Endometrial microvascular endothelial cells (primary cell): ENCODE results near the gene NODAL. TPM values are rescaled to one million over a fixed set of nuclear protein-coding genes. Genes with fewer than 3 reads are reported as not detected.
"Not testable (repeated sequence)": the region's sequence is repeated elsewhere in the genome, so short reads cannot be mapped to it uniquely, and the experiment has no call there.

ENCODE experiments used
- in situ Hi-C: cut with HindIII; loops from 2 replicates; pipeline ENCODE4 v1.10.0; 2017; ENCODE audit warnings: low sequenced_read_pairs, low pct_unique_long_range_greater_than_20kb; ENCODE audit errors: inconsistent ontology term
- total RNA-seq: library from RNA; depleted of rRNA; stranded (reverse); fragments of >200 nt; gene quantifications from one replicate; pipeline ENCODE4 v1.2.3, GENCODE V29; 2015; ENCODE audit errors: inconsistent ontology term

Gene NODAL
- total RNA-seq, result not detected

GRCh38 chr10:70441161-70441894 is at the start of gene NODAL:
Gene NODAL (minus strand): TSS chr10:70441681. CDS start chr10:70441667, 14 bp downstream.
- in situ Hi-C loops, result no loop called here

DNA sequence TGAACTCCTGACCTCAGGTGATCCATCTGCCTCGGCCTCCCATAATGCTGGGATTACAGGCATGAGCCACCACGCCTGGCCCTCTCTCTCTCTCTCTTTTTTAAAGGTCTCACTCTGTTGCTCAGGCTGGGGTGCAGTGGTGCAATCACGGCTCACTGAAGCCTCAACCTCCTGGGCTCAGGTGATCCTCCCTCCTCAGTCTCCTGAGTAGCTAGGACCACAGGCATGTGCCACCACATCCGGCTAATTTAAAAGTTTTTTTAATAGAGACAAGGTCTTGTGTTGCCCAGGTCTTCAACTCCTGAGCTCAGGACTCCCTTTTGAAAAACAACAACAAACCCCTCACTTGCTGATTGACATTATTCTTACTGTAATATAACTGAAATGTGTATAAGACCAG is 48.7 kb upstream of the NODAL start:
- in situ Hi-C loops, result no loop called here

- in situ Hi-C loops, result no loop called here
Measured at GRCh38 chr10:70487824-70488223, 46.3 kb upstream of the NODAL start.

GRCh38 chr10:70483872-70484271 is 42.4 kb upstream of the NODAL start:
- in situ Hi-C loops, result not testable (repeated sequence)

DNA sequence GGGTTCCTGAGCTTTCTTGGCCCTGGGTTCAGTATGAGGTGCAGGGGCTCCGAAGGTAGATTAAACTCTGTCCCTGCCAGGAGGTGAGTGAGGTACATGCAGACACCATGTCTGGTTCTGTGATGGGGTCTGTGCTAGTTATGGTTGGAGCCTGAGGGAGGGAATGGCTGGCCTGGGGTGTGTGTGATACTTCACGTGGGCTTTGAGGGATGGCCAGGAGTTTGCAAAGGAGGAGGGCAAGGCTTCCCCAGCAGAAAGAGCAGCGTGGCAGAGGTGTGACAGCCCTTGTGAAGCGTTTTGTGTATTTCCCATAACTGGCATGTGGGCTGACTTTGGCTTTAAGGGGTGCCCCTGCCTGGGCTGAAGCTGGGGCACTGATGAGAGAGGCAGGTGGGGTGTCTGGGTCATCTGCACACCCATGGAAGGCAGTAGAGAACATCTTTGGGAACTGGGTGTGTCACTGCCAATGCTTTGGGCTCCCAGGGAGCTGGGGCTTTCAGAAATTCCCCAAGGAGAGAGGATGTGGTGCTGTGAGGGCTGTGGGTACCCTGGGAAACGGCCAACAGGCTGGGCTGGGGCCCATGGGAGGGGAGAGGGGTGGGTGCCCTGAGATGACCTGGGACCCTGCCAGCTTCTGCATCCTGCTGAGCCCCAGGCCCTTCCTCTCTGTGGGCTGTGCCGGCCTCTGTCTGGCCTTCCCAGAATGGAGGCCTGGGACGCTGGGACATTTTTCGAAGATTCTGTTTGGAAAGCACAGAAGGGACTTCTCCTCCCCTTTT is 41.7 kb upstream of the NODAL start:
- in situ Hi-C loops, result no loop called here

DNA sequence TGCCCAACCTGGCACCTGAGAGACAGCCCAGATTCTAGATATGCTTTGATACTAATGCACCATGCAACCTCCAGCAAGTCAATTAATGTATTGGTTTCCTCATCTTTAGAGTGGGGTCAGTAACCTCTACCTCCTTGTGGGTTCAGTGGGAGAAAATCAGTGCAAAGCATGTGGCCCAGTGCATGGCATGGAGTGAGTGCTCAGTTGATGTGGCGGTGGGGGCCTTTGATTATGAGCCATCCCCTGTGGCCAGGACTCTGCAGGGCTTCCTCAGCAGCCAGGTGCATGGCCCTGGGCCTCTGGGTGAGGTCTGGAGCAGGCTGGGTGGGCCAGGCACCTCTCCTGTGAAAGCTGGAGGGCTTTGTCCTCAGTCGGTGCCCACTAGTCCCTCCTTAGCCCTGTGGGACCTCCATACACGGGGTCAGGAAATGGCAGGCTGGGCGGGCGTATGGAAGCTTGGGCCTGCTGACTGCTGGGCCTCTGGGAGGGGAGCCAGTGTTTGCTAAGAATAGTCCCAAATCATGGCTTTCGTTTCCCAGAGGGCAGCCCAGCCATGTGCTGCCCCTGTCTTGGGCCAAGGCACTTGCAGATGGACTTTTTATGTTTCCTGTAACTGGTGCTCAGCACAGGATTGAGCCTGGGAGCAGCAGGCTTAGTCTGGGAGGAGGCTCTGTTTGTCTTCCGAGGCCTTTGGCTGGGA is 40.5 kb upstream of the NODAL start:
- in situ Hi-C loops, result no loop called here

DNA sequence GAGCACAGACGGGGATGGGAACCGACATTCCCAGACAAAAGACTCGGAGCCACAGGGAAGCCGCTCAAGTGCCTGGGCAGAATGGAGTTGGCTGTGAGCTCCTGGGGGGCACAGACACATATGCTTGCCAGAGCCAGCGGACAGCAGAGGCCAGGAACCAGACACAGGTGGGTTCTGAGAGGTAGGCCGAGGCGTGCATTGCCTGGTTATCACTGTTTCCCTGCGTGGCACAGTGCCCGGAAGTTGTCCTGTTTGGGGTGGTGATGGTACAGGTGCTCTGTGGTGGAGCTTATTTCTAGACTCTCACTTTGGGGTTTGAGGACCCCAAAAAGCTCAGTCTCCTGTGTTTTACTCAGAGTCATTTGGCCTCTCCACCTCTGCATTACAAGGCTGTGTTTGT is 39.6 kb upstream of the NODAL start:
- in situ Hi-C loops, result no loop called here

GRCh38 chr10:70480239-70480861 is 38.9 kb upstream of the NODAL start:
- in situ Hi-C loops, result no loop called here

- in situ Hi-C loops, result no loop called here
Measured at GRCh38 chr10:70479626-70480238, 38.3 kb upstream of the NODAL start.

- in situ Hi-C loops, result no loop called here
Measured at GRCh38 chr10:70479165-70479581, 37.7 kb upstream of the NODAL start.

- in situ Hi-C loops, result no loop called here
Measured at GRCh38 chr10:70478191-70479164, 37.0 kb upstream of the NODAL start, which contains the start of gene PALD1. Gene PALD1 (plus strand): TSS chr10:70478767. CDS start chr10:70525952, 47,185 bp downstream.

GRCh38 chr10:70477661-70478162 is 36.2 kb upstream of the NODAL start:
- in situ Hi-C loops, result no loop called here

- in situ Hi-C loops, result no loop called here
Measured at GRCh38 chr10:70476249-70477035, 35.0 kb upstream of the NODAL start.

- in situ Hi-C loops, result no loop called here
Measured at GRCh38 chr10:70475661-70476060, 34.2 kb upstream of the NODAL start.

GRCh38 chr10:70474780-70475179 is 33.3 kb upstream of the NODAL start:
- in situ Hi-C loops, result no loop called here

- in situ Hi-C loops, result no loop called here
Measured at GRCh38 chr10:70472799-70473454, 31.4 kb upstream of the NODAL start.
